ENCODE data around the gene FAM204A.

DNA sequence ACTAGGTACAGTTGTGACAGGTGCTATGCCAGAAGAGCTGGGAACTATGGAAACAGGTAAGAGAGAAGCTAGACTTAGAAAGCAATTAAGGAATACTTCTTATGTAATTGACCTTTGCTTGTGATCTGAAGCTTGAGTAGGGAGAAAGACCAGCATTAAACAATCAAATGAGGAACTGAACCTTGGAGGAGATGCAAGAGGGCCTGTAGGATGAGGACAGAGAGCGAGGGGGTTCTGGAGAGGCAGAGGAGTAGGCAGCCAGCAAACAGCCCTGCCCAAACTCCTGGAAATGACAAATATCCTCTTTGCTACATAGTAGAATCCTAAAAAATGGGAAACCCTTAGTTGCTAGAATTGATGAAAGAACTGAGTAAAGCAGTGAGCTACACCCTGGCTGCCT, 41.6 kb upstream of the FAM204A start:
- TF ChIP-seq, protein P1, sequence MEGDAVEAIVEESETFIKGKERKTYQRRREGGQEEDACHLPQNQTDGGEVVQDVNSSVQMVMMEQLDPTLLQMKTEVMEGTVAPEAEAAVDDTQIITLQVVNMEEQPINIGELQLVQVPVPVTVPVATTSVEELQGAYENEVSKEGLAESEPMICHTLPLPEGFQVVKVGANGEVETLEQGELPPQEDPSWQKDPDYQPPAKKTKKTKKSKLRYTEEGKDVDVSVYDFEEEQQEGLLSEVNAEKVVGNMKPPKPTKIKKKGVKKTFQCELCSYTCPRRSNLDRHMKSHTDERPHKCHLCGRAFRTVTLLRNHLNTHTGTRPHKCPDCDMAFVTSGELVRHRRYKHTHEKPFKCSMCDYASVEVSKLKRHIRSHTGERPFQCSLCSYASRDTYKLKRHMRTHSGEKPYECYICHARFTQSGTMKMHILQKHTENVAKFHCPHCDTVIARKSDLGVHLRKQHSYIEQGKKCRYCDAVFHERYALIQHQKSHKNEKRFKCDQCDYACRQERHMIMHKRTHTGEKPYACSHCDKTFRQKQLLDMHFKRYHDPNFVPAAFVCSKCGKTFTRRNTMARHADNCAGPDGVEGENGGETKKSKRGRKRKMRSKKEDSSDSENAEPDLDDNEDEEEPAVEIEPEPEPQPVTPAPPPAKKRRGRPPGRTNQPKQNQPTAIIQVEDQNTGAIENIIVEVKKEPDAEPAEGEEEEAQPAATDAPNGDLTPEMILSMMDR (IDR thresholded peaks at IDR 0.05) = no peak
- no peak for TF ChIP-seq POLR2A (IDR thresholded peaks at IDR 0.05; ENCODE audit: low read depth)
- TF ChIP-seq EP300 (IDR thresholded peaks at IDR 0.05) = no peak
